ENCODE measurements around the gene DOCK8. TPM values are rescaled to one million over a fixed set of nuclear protein-coding genes. Genes with fewer than 3 reads are reported as not detected.

The DOCK8 gene
- total RNA-seq, 1 donor, result under 0.01 TPM

DNA sequence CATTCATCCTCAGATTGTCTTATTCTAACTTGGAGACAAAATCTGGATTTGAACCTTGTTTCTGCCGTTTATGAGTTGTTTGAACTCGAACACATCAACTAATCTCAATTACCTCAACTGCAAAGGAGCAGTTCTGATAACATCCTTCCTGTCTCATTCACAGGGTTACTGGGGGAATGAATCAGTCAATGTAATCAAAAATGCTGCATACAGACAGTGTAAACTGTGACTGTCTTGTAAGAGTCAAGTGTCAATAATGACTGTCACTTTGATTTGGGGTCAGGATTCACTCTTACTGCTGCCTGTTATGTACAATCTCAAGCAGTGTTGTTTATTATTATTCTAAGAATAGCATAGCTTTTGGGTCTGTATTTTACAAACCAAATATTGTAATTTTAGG lies 273.8 kb downstream of the DOCK8 start:
- H3K9me3 ChIP-seq (ENCODE audit: low read depth, low read length), result no peaks in the 10 kb centered on the region
- DNase-seq (ENCODE audit: insufficient read length, low spot score, missing footprints), result no peak
- H2AFZ ChIP-seq (ENCODE audit: low read length), result no peak overlapping the region
- TF ChIP-seq CTCF (IDR thresholded peaks at IDR 0.05; ENCODE audit: extremely low read depth, low read depth, low read length), result no peak
- no peaks in the 10 kb centered on the region for H3K79me2 ChIP-seq (ENCODE audit: insufficient read depth, low read length)
- no peaks in the 10 kb centered on the region for H3K36me3 ChIP-seq (ENCODE audit: insufficient read depth, low read length)
- H3K4me2 ChIP-seq (ENCODE audit: insufficient read depth, low read length), result no peak overlapping the region
- H3K4me1 ChIP-seq (ENCODE audit: insufficient read depth, low read length), result no peaks in the 10 kb centered on the region
- no peaks in the 10 kb centered on the region for H3K27me3 ChIP-seq (ENCODE audit: insufficient read depth, low read length)
- H3K27ac ChIP-seq (ENCODE audit: low read depth, low read length), result no peak overlapping the region
- no peaks in the 10 kb centered on the region for H4K20me1 ChIP-seq (ENCODE audit: insufficient read depth, low read length)
- no peak overlapping the region for H3K4me3 ChIP-seq (ENCODE audit: insufficient read depth, low read length)

- H3K27ac ChIP-seq (ENCODE audit: low read depth, low read length), result no peak overlapping the region
- no peak for DNase-seq (ENCODE audit: insufficient read length, low spot score, missing footprints)
- no peaks in the 10 kb centered on the region for H3K36me3 ChIP-seq (ENCODE audit: insufficient read depth, low read length)
- no peaks in the 10 kb centered on the region for H3K27me3 ChIP-seq (ENCODE audit: insufficient read depth, low read length)
- no peak for TF ChIP-seq CTCF (IDR thresholded peaks at IDR 0.05; ENCODE audit: extremely low read depth, low read depth, low read length)
- H3K4me1 ChIP-seq (ENCODE audit: insufficient read depth, low read length), result no peaks in the 10 kb centered on the region
- no peaks in the 10 kb centered on the region for H4K20me1 ChIP-seq (ENCODE audit: insufficient read depth, low read length)
- no peak overlapping the region for H3K4me3 ChIP-seq (ENCODE audit: insufficient read depth, low read length)
- no peak overlapping the region for H3K4me2 ChIP-seq (ENCODE audit: insufficient read depth, low read length)
- H3K9me3 ChIP-seq (ENCODE audit: low read depth, low read length), result no peaks in the 10 kb centered on the region
- H3K79me2 ChIP-seq (ENCODE audit: insufficient read depth, low read length), result no peaks in the 10 kb centered on the region
- no peak overlapping the region for H2AFZ ChIP-seq (ENCODE audit: low read length)
Observed at GRCh38 chr9:489198-490197, 274.8 kb downstream of the DOCK8 start.

GRCh38 chr9:494764-495163 lies 280.1 kb downstream of the DOCK8 start:
- H3K9me3 ChIP-seq (ENCODE audit: low read depth, low read length), result no peaks in the 10 kb centered on the region
- DNase-seq (ENCODE audit: insufficient read length, low spot score, missing footprints), result no peak
- H3K4me3 ChIP-seq (ENCODE audit: insufficient read depth, low read length), result no peak overlapping the region

More at GRCh38 chr9:494764-495163, 280.1 kb downstream of the DOCK8 start:
- H2AFZ ChIP-seq (ENCODE audit: low read length), result no peak overlapping the region
- H3K27ac ChIP-seq (ENCODE audit: low read depth, low read length), result no peak overlapping the region
- TF ChIP-seq CTCF (IDR thresholded peaks at IDR 0.05; ENCODE audit: extremely low read depth, low read depth, low read length), result no peak
- H3K36me3 ChIP-seq (ENCODE audit: insufficient read depth, low read length), result no peaks in the 10 kb centered on the region
- H3K4me1 ChIP-seq (ENCODE audit: insufficient read depth, low read length), result no peaks in the 10 kb centered on the region
- no peak overlapping the region for H3K4me2 ChIP-seq (ENCODE audit: insufficient read depth, low read length)
- no peaks in the 10 kb centered on the region for H4K20me1 ChIP-seq (ENCODE audit: insufficient read depth, low read length)
- H3K79me2 ChIP-seq (ENCODE audit: insufficient read depth, low read length), result no peaks in the 10 kb centered on the region
- H3K27me3 ChIP-seq (ENCODE audit: insufficient read depth, low read length), result no peaks in the 10 kb centered on the region
